GM18909 (cell line): ENCODE results near the gene PRAMEF33.
"Not testable (repeated sequence)": the region's sequence is repeated elsewhere in the genome, so short reads cannot be mapped to it uniquely, and the experiment has no call there.

Source experiments
- ATAC-seq: cut with Tn5 transposase; IDR thresholded peaks from one replicate; pipeline ENCODE4 v1.9.1; 2021; ENCODE audit warnings: mild to moderate bottlenecking; ENCODE audit not compliant: unreplicated experiment, poor library complexity

Gene PRAMEF33, protein sequence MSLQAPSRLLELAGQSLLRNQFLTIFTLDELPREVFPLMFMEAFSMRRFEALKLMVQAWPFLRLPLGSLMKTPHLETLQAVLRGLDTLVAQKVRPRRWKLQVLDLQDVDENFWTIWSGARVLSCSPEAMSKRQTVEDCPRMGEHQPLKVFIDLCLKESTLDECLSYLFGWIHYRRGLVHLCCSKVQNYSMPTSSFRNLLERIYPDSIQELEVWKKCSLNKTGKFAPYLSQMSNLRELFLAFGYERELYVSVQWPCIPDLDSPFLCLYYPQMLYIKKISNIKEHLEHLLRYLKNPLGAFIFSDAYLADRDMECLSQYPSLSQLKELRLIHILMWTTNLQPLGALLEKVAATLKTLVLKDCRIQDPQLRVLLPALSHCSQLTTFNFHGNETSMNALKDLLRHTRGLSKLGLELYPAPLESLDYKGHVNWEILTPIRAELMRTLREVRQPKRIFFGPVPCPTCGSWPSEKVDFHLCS

DNA sequence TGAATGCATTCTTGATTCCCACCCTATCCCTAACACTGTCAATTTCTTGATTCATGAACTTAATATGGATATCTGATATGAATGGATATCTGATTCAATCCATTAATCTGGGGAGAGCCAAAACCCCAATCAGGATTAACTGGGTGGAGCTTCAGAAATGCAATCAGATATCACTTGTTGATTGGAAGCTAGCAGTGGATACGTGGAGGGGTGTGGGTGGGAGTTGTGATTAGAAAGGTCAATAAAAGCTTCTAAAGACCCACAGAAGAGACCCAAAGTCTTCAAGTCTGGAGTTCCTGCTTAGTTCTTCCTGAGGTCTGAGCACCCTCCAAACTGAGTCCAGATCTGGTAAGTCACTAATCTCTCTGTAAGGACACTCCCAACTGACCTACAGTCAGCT lies at the start of gene PRAMEF33:
Gene PRAMEF33, plus strand, starts transcription at position 301 of the 400 bp plus-strand sequence. CDS start 2,416 bp downstream, outside the sequence.
- not testable (repeated sequence) for ATAC-seq

DNA sequence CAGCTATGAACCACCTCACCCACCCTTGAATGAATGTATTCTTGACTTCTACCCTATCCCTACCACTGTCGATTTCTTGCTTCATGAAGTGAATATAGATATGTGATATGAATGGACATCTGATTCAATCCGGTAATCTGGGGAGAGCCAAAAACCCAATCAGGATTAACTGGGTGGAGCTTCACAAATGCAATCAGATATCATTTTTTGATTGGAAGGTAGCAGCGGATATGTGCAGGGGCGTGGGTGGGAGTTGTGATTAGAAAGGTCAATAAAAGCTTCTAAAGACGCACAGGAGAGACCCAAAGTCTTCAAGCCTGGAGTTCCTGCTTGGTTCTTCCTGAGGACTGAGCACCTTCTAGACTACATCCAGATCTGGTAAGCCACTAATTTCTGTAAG lies 49.4 kb upstream of the PRAMEF33 start, which contains the start of gene PRAMEF5:
Gene PRAMEF5, plus strand, starts transcription at position 301 of the 400 bp plus-strand sequence. CDS start 5,071 bp downstream, outside the sequence.
- not testable (repeated sequence) for ATAC-seq

DNA sequence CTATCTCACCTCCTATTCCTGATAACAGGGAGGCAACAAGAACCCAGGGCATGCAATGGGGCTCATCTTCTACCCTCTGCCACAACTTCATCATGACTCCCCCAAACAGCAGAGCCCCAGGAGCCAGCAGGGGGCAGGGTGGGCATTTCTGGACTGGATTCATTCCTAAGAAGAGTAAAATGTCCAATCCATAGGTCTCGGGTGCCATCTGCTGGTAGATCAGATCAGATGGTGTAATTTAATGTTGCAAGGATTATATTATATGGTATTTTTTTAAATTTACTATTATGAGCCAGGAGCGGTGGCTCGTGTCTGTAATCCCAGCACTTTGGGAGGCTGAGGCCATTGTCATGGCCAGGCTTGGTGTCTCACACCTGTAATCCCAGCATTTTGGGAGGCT lies 38.2 kb upstream of the PRAMEF33 start:
- ATAC-seq = not testable (repeated sequence)

DNA sequence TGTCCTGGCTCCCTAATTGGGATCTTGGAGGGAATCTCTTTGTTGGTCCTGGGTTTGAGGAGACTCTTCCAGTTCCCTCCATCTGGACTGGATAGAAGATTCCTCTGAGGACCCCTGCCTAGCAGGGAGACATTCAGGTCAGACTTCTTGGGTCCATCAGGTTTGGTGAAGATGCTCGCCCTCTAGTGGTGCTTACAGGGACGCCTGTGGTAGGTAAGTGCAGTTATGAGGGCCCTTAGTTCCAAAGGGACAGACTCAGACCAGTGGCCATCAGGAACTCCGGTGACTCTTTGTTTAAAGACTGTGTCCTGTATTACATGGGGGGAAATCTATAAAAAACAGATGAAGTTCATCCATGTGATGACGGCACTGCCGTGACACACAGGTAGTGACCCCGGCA lies 26.3 kb upstream of the PRAMEF33 start:
- ATAC-seq = not testable (repeated sequence)

DNA sequence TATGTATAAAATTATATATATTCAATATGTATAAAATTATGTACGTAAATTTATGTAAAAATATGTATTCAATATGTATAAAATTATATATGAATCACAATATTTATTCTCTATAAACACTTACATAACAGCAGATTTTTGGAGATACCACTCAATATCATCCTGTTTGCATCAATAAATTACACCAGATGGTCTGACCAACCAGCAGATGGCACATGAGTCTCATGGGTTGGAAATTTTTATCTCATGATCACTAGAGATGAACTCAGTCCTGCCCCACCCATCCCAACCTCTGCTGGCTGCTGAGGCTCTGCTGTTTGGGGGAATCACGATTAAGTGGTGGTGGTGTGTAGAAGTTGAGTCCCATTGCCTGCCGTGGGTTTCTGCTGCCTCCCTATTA lies 23.7 kb upstream of the PRAMEF33 start:
- ATAC-seq = not testable (repeated sequence)

DNA sequence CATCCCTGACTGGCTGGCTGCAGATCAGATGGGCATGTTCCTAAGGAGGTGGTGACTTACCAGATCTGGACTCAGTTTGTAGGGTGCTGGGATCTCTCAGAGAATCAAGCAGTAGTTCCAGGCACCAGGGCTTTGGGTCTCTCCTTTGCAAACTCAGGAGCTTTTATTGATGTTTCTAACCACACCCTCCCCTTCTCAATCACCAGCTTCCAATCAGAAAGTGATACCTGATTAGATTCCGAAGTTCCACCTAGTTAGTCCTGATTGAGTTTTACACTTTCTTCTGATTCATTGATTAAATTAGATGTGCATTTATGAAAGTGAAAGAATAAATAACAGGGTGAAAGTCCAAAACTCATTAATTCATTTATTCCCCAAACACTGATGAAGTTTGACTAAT lies 18.3 kb upstream of the PRAMEF33 start, which contains the start of gene PRAMEF8:
Gene PRAMEF8, minus strand, starts transcription at position 101 of the 400 bp plus-strand sequence. CDS start 1,046 bp downstream, outside the sequence.
- ATAC-seq = not testable (repeated sequence)

DNA sequence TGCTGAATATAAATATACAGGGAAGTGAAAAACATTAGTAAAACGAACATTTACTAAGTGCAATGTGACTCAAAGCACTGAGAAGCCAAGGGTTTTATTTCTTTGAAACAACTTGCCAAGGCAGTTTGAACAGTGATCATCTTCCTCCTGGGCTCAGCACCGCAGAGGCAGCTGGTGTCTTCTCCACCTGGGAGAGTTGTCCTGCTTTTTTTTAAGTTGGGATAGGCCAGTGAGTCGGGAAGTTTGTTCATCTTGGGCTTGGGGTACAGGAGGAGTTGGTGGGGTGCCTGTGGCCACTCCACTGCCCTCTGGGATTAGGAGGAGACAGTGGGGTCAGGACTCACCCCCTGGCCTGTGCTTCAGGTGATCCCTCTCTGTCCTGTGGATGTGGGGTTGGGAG lies 14.3 kb upstream of the PRAMEF33 start:
- ATAC-seq = not testable (repeated sequence)

DNA sequence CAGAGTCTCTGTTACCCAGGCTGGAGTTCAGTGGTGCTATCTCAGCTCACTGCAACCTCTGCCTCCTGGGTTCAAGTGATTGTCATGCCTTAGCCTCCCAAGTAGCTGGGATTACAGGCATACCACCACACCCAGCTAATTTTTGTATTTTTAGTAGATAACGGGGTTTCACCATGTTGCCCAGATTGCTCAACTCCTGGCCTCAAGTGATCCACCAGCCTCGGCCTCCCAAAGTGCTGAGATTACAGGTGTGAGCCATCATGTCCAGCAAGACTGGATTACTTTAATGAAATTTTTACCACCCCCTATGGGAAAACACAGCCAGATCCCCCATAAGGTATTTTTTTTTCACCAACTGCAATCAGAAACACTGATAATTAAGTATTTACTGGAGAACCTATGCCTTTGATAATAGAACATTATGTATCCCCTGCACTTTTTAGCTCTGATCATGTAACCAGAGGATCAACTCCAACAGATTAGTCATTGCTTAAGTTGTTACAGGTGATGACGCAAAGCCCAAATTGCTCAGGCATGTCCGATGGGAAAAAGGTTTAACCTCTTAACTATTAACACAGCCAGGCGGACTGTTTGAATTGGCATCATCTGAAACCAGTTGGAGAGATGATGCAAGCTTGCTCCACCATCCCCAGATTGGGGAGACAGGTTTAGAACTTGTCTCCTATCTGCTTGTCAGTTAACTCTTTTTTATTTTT lies 6.0 kb upstream of the PRAMEF33 start:
- ATAC-seq = not testable (repeated sequence)

DNA sequence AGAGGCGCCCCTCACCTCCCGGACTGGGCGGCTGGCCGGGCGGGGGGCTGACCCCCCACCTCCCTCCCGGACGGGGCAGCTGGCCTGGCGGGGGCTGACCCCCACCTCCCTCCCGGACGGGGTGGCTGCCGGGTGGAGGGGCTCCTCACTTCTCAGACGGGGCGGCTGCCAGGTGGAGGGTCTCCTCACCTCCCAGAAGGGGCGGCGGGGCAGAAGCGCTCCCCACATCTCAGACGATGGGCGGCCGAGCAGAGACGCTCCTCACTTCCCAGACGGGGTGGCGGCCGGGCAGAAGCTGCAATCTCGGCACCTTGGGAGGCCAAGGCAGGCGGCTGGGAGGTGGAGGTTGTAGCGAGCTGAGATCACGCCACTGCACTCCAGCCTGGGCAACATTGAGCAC lies 4.6 kb upstream of the PRAMEF33 start:
- ATAC-seq = not testable (repeated sequence)

DNA sequence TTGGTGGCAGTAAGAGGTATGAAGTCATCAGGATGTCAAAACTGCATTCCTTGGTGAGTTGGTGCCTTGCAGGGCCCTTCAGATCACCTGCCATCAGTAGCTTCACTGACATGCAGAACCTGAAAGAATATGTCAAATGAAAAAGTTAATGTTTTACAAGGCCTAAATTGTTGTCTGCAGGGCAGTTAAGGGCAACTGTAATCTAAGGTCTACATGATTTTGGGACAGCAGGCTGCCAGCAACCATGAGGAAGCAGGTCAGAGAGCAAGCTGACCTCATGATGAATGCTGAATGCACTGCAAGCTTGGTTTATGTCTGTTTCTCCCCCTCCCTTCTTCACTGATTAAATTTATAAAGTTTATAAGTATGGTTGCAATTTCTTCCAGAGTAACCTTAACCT lies 1.1 kb upstream of the PRAMEF33 start:
- not testable (repeated sequence) for ATAC-seq

DNA sequence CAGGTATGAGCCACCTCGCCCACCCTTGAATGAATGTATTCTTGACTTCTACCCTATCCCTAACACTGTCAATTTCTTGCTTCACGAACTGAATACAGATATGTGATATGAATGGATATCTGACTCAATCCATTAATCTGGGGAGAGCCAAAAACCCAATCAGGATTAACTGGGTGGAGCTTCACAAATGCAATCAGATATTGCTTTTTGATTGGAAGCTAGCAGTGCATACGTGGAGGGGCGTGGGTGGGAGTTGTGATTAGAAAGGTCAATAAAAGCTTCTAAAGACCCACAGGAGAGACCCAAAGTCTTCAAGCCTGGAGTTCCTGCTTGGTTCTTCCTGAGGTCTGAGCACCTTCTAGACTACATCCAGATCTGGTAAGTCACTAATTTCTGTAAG lies 11.9 kb downstream of the PRAMEF33 start, which contains the start of gene PRAMEF15:
Gene PRAMEF15, plus strand, starts transcription at position 301 of the 400 bp plus-strand sequence. CDS start 2,827 bp downstream, outside the sequence.
- ATAC-seq = not testable (repeated sequence)

DNA sequence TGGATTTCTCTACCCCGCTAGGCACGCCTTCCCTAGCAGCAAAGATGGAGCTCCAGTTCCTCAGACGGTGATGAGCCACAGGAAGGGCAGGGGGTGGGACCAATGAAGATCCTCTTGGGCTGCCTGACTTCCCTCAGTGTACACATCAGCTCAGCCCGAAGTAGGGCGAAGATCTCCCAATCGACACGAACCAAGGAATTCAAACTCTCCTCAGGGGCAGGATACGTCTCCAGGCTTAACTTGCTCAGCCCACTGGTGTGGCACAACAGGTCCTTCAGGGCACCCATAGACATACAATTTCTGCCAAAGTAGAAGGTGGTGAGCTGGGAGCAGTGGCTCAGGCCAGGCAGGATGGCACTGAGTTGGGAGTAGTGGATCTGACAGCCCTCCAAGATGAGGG lies 39.2 kb downstream of the PRAMEF33 start:
- not testable (repeated sequence) for ATAC-seq

DNA sequence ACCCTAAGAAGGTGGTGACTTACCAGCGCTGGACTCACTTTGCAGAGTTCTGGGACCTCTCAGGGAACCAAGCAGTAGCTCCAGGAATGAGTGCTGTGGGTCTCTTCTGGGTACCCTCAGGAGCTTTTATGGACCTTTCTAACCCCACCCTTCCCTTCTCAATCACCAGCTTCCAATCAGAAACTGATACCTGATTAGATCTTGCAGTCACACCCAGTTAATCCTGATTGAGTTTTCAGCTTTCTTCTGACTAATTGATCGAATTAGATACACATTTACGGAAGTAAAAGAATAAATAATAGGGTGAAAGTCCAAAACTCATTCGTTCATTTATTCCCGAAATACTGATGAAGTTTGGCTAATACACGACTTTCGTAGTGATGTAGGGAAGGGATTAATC lies 43.7 kb downstream of the PRAMEF33 start, which contains the start of gene PRAMEF14:
Gene PRAMEF14, minus strand, starts transcription at position 101 of the 400 bp plus-strand sequence. CDS start 1,820 bp downstream, outside the sequence.
- ATAC-seq = not testable (repeated sequence)

DNA sequence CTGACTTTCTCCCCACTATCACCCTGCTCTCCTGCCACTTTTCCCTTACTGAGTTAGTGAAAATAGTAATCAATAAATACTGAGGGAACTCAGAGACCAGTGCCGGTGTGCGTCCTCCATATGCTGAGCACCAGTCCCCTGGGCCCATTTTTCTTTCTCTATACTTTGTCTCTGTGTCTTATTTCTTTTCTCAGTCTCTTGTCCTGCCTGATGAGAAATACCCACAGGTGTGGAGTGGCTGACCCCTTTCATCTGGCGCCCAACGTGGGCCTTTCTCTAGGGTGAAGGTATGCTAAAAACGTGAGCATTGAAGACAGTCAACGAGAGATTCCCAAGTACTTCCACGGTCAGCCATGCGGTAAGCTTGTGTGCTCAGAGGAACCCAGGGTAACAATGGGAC lies 50.1 kb downstream of the PRAMEF33 start:
- ATAC-seq = not testable (repeated sequence)

DNA sequence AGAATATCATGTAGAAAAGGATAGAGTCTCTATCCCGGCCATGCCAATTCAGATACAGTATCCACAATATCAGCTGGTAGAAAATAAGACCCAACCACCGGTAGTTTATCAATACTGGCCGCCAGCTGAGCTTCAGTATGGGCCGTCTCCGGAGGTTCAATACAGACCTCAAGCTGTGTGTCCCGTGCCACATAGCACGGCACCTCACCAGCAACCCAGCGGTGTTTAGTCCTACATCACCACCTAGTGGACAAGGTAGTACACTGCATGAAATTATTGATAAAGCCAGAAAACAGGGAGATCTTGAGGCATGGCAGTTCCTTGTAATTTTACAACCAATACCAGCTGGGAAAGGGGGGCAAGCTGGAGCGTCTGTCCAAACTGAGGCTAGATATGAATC lies 51.1 kb downstream of the PRAMEF33 start:
- ATAC-seq = not testable (repeated sequence)

DNA sequence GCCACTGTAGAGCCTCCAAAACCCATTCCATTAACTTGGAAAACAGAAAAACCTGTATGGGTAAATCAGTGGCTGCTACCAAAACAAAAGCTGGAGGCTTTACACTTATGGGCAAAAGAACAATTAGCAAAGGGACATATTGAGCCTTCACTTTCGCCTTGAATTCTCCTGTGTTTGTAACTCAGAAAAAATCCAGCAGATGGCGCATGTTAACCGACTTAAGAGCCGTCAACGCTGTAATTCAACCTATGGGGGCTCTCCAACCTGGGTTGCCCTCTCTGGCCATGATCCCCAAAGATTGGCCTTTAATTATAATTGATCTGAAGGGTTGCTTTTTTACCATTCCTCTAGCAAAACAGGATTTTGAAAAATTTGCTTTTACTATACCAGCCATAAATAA lies 53.4 kb downstream of the PRAMEF33 start:
- ATAC-seq = not testable (repeated sequence)
